ENCODE data around the gene PJA2. TPM values are rescaled to one million over a fixed set of nuclear protein-coding genes. Genes with fewer than 3 reads are reported as not detected.

Gene PJA2
- total and polyA plus RNA-seq, 2 donors (not counting 1 experiment from before 2014, with no cell fraction given): 82.7 to 107 TPM

DNA sequence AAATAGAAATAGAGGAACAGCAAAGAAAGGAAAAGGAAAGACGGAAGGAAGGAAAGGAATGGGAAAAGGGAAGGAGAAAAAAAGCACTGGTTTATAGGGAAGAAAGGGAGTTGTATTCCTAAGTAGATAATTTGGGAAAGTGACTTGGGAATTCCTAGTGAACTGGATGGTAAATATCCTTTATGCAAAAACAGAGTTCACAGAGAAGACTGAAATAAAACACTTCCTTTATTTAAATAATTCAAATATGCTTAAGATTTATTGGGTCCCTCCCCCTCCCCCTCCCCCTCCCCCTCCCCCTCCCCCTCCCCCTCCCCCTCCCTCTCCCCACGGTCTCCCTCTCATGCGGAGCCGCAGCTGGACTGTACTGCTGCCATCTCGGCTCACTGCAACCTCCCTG, 69.4 kb downstream of the PJA2 start:
- H3K4me3 ChIP-seq (replicated peaks in 1 of 4; ENCODE audit: control extremely low read depth in 1 of 4, insufficient read depth in 1 of 4, low read depth in 3 of 4, low read length in 4 of 4): no peak overlapping the region
- H3K4me2 ChIP-seq (ENCODE audit: extremely low read depth, insufficient read depth, low read length): no peak overlapping the region
- no peaks in the 10 kb centered on the region for H3K27me3 ChIP-seq (ENCODE audit: control insufficient read depth, insufficient read depth, low read length)
- no peaks in the 10 kb centered on the region for H4K20me1 ChIP-seq (ENCODE audit: control insufficient read depth, extremely low read depth, insufficient read depth, low read length)
- TF ChIP-seq, protein P1, sequence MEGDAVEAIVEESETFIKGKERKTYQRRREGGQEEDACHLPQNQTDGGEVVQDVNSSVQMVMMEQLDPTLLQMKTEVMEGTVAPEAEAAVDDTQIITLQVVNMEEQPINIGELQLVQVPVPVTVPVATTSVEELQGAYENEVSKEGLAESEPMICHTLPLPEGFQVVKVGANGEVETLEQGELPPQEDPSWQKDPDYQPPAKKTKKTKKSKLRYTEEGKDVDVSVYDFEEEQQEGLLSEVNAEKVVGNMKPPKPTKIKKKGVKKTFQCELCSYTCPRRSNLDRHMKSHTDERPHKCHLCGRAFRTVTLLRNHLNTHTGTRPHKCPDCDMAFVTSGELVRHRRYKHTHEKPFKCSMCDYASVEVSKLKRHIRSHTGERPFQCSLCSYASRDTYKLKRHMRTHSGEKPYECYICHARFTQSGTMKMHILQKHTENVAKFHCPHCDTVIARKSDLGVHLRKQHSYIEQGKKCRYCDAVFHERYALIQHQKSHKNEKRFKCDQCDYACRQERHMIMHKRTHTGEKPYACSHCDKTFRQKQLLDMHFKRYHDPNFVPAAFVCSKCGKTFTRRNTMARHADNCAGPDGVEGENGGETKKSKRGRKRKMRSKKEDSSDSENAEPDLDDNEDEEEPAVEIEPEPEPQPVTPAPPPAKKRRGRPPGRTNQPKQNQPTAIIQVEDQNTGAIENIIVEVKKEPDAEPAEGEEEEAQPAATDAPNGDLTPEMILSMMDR (conservative IDR thresholded peaks at IDR 0.05 in 1 of 2, IDR thresholded peaks at IDR 0.05 in 1 of 2; ENCODE audit: low read depth in 1 of 2, low read length in 2 of 2): no peak
- TF ChIP-seq EZH2 (IDR thresholded peaks at IDR 0.05; ENCODE audit: low read length, missing control alignments): no peak
- no peaks in the 10 kb centered on the region for H3K9me3 ChIP-seq (ENCODE audit: control insufficient read depth, insufficient read depth, low read depth, low read length)
- no peaks in the 10 kb centered on the region for H3K36me3 ChIP-seq (ENCODE audit: control insufficient read depth, insufficient read depth, low read length)
- no peak overlapping the region for H2AFZ ChIP-seq (ENCODE audit: low read length)
- H3K79me2 ChIP-seq (ENCODE audit: control insufficient read depth, insufficient read depth, low read length): no peaks in the 10 kb centered on the region
- no peak for DNase-seq (ENCODE audit: low read depth in 2 of 2)
- no peak overlapping the region for H3K9ac ChIP-seq (ENCODE audit: insufficient read depth, low read length)
- H3K4me1 ChIP-seq (ENCODE audit: control insufficient read depth, extremely low read depth, insufficient read depth, low read length): no peaks in the 10 kb centered on the region
- H3K27ac ChIP-seq (ENCODE audit: insufficient read depth, low read length): no peak overlapping the region

DNA sequence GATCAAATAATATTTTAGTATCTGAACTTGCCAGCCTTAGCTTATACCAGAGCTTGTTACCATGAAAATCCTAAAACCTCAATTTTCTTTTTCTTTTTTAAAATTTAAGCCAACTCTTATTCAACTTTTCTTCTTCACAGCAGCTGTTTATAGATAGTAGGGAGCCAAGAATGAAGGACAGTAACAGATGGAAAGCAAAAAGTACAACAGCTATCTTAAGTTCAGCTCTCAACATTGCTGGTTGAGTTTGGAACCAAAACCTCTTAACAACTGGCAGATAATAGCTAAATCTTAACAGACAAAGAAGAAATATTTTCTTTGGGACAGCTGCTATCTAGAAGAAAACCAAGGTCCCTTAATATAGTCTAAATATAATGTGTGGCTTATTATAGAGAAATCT, 74.7 kb downstream of the PJA2 start:
- H4K20me1 ChIP-seq (ENCODE audit: control insufficient read depth, extremely low read depth, insufficient read depth, low read length): no peaks in the 10 kb centered on the region
- H3K9me3 ChIP-seq (ENCODE audit: control insufficient read depth, insufficient read depth, low read depth, low read length): no peaks in the 10 kb centered on the region
- no peak for TF ChIP-seq EZH2 (IDR thresholded peaks at IDR 0.05; ENCODE audit: low read length, missing control alignments)
- no peak overlapping the region for H3K4me2 ChIP-seq (ENCODE audit: extremely low read depth, insufficient read depth, low read length)
- H3K4me1 ChIP-seq (ENCODE audit: control insufficient read depth, extremely low read depth, insufficient read depth, low read length): peaks cover under 1% of the 10 kb centered on the region
- no peak overlapping the region for H2AFZ ChIP-seq (ENCODE audit: low read length)
- no peak for DNase-seq (ENCODE audit: low read depth in 2 of 2)
- H3K27me3 ChIP-seq (ENCODE audit: control insufficient read depth, insufficient read depth, low read length): no peaks in the 10 kb centered on the region
- no peak overlapping the region for H3K27ac ChIP-seq (ENCODE audit: insufficient read depth, low read length)
- no peak overlapping the region for H3K4me3 ChIP-seq (replicated peaks in 1 of 4; ENCODE audit: control extremely low read depth in 1 of 4, insufficient read depth in 1 of 4, low read depth in 3 of 4, low read length in 4 of 4)
- no peak overlapping the region for H3K9ac ChIP-seq (ENCODE audit: insufficient read depth, low read length)
- no peaks in the 10 kb centered on the region for H3K36me3 ChIP-seq (ENCODE audit: control insufficient read depth, insufficient read depth, low read length)
- H3K79me2 ChIP-seq (ENCODE audit: control insufficient read depth, insufficient read depth, low read length): no peaks in the 10 kb centered on the region

DNA sequence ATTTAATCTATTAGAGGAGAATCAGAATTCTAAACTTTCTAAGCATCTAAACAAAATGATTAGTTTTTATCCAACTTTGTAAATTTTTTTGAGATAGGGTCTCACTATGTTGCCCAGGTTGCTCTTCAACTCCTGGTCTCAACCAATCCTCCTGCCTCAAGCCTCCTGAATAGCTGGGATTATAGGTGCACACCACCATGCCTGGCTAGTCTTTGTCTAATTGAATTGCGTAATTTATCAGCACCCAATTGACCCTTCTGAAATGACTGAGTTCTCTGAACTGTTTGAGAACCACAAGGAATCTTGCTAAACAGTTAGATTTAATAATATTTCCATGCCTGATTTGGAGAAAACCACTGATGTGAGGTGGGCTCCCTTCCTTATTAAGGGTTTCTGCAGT, 75.7 kb downstream of the PJA2 start:
- Histone ChIP-seq H3K4me1 (ENCODE audit: control insufficient read depth, extremely low read depth, insufficient read depth, low read length) (peaks cover 8% of the 10 kb centered on the region), H3K27ac (ENCODE audit: insufficient read depth, low read length) (no peak overlapping the region), H3K79me2 (ENCODE audit: control insufficient read depth, insufficient read depth, low read length) (no peaks in the 10 kb centered on the region), H4K20me1 (ENCODE audit: control insufficient read depth, extremely low read depth, insufficient read depth, low read length) (no peaks in the 10 kb centered on the region), H3K9ac (ENCODE audit: insufficient read depth, low read length) (no peak overlapping the region), H3K9me3 (ENCODE audit: control insufficient read depth, insufficient read depth, low read depth, low read length) (no peaks in the 10 kb centered on the region), H2AFZ (ENCODE audit: low read length) (no peak overlapping the region), H3K27me3 (ENCODE audit: control insufficient read depth, insufficient read depth, low read length) (no peaks in the 10 kb centered on the region), H3K4me3 (replicated peaks in 1 of 4; ENCODE audit: control extremely low read depth in 1 of 4, insufficient read depth in 1 of 4, low read depth in 3 of 4, low read length in 4 of 4) (no peak overlapping the region), H3K4me2 (ENCODE audit: extremely low read depth, insufficient read depth, low read length) (no peak overlapping the region), H3K36me3 (ENCODE audit: control insufficient read depth, insufficient read depth, low read length) (no peaks in the 10 kb centered on the region)
- DNase-seq (ENCODE audit: low read depth in 2 of 2): no peak
- no peak for TF ChIP-seq EZH2 (IDR thresholded peaks at IDR 0.05; ENCODE audit: low read length, missing control alignments)
- TF ChIP-seq, protein P1 (conservative IDR thresholded peaks at IDR 0.05 in 1 of 2, IDR thresholded peaks at IDR 0.05 in 1 of 2; ENCODE audit: low read depth in 1 of 2, low read length in 2 of 2): no peak

All from fibroblast of lung (primary cell).